H1 (cell line): ENCODE results near the gene NPHP4. TPM values are rescaled to one million over a fixed set of nuclear protein-coding genes. Genes with fewer than 3 reads are reported as not detected.

Experiments used
- BACH1 ChIP-seq: IDR thresholded peaks from 2 replicates; pipeline ENCODE4 v1.6.1; 2012; ENCODE audit warnings: low read length, improper control_type of control experiment
- CEBPB ChIP-seq: IDR thresholded peaks from 2 replicates; pipeline ENCODE4 v1.6.1; 2012; ENCODE audit warnings: low read depth, low read length
- CREB1 ChIP-seq: IDR thresholded peaks from 2 replicates; pipeline ENCODE4 v1.6.1; 2012; ENCODE audit warnings: inconsistent platforms
- POU5F1 ChIP-seq: IDR thresholded peaks from 2 replicates; pipeline ENCODE4 v1.6.1; 2011; ENCODE audit warnings: low read depth, mild to moderate bottlenecking, low read length, moderate library complexity
- RAD21 ChIP-seq, 2 experiments: IDR thresholded peaks in 1 of 2; conservative IDR thresholded peaks in 1 of 2; 2 replicates each; pipeline ENCODE4 v1.6.1; 2011; ENCODE audit warnings: low read depth in 2 of 2, low read length in 2 of 2, improper control_type of control experiment in 1 of 2, inconsistent platforms in 1 of 2, mild to moderate bottlenecking in 1 of 2, moderate library complexity in 1 of 2
- ZNF274 ChIP-seq: IDR thresholded peaks from 2 replicates; pipeline ENCODE4 v1.7.0; 2012; ENCODE audit warnings: low read length, borderline replicate concordance; ENCODE audit errors: extremely low read depth
- polyA plus RNA-seq, 7 experiments: library from polyadenylated mRNA; depleted of rRNA in 3 of 7; stranded (reverse) in 5 of 7; unstranded in 2 of 7; fragments of >200 nt in 5 of 7; fragments of 200-250 nt in 2 of 7; gene quantifications; 1 replicate in 5 of 7; 2 replicates in 1 of 7; 4 replicates in 1 of 7; pipeline versions ENCODE4 v1.2.1 to v1.2.3, GENCODE V29; 2011 to 2013; ENCODE audit warnings: missing spikeins in 2 of 7, mixed read lengths in 2 of 7
- total RNA-seq: library from RNA; stranded (reverse); fragmentation: NEBNext Ultra II Directional; extraction: Animal tissue kit (Norgen Biotek cat#: 25700); gene quantifications from 2 replicates; pipeline ENCODE4 v1.2.1, GENCODE V29; 2021

Gene NPHP4
- total and polyA plus RNA-seq, 2 of the 8 experiments (the other 6 are each of a cell fraction or from before 2014, with no cell fraction given) = 5.8 to 14.0 TPM

DNA sequence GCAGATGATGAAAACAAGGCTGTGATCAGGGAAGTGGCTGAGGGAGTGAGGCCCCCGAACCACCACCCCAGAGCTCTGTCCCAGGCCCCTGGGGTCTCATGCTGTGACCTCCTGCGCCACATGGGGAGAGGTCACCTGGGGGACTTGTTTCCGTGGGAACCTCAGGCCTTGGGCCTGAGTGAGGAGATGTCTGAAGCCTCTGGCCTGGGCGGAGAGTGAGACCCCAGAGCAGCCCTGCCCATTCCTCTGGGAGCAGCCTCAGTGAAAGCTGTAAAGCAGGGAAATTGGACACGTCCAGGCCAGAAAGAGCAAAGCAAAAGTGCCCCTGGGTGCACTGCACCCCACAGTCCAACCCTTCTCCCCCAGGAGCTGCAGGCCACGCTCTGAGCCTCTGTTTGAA lies 16.5 kb upstream of the NPHP4 start (continued):
- TF ChIP-seq RAD21 (IDR thresholded peaks at IDR 0.05 in 1 of 2, conservative IDR thresholded peaks at IDR 0.05 in 1 of 2; ENCODE audit: low read depth in 2 of 2, low read length in 2 of 2) = no peak
- TF ChIP-seq ZNF274 = no peak
- TF ChIP-seq CEBPB = no peak
- TF ChIP-seq CREB1 = no peak
- no peak for TF ChIP-seq POU5F1
- TF ChIP-seq BACH1 = no peak
- TF ChIP-seq, all 59 proteins: peak for 0
